Right lobe of liver (tissue), 4 donors: ENCODE data around the gene MIDN.
A peak's percentile ranks its signal among the peaks of the same experiment; 100 is the strongest.

Source experiments
- POLR2A ChIP-seq: fragments of 450-650 bp; IDR thresholded peaks from one replicate; pipeline ENCODE4 v1.6.1; 2017; ENCODE audit warnings: antibody characterized with exemption, mild to moderate bottlenecking
- TF ChIP-seq, protein P1 (sequence below), 4 donors: fragments of 200-600 bp in 3 of 4; fragments of 450-650 bp in 1 of 4; IDR thresholded peaks; one replicate each; pipeline versions ENCODE4 v1.5.1 to v1.8.0; 2016 to 2022; ENCODE audit warnings: antibody characterized with exemption in 4 of 4, mild to moderate bottlenecking in 2 of 4
- donor health status: DM: no; HTN: no; CAD: no.
- donor health status: DM: no; HTN: no; CAD: no.
- donor health status: DM: no; HTN: yes; CAD: no.

DNA sequence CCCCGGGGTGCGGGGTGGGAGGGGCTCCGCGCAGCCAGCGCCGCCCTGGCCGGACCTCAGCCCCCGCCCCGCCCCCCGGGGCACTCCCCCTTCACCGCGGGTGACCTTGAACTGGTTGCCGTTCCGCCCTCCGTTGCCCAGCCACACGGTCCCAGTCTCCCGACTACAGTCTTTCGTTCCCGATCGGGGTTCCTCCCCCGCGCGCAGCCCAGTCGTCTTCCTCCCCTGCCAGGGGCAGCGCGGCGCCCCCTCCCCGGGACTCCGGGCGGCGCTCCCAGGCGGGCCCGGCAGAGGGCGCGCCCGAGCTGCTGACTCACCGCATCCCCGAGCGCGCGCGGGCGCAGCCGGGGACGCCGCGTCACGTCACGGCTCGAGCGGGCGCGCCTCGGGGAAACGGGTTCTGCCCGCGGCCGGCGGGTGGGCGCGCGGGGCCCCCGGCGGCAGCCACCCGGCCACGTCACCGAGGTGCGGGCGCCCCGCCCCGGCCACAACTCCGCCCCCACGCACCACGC, 459 bp downstream of the MIDN start:
- no peak for TF ChIP-seq POLR2A
- TF ChIP-seq, protein P1, sequence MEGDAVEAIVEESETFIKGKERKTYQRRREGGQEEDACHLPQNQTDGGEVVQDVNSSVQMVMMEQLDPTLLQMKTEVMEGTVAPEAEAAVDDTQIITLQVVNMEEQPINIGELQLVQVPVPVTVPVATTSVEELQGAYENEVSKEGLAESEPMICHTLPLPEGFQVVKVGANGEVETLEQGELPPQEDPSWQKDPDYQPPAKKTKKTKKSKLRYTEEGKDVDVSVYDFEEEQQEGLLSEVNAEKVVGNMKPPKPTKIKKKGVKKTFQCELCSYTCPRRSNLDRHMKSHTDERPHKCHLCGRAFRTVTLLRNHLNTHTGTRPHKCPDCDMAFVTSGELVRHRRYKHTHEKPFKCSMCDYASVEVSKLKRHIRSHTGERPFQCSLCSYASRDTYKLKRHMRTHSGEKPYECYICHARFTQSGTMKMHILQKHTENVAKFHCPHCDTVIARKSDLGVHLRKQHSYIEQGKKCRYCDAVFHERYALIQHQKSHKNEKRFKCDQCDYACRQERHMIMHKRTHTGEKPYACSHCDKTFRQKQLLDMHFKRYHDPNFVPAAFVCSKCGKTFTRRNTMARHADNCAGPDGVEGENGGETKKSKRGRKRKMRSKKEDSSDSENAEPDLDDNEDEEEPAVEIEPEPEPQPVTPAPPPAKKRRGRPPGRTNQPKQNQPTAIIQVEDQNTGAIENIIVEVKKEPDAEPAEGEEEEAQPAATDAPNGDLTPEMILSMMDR (IDR thresholded peaks at IDR 0.05): peak; percentile 70 to 96 (median 83)
